WTC11 (cell line): ENCODE data around the gene UGGT2.

Source experiments
- ATF1 ChIP-seq: sonication (generic); formaldehyde crosslinking; IDR thresholded peaks from 2 replicates; pipeline ENCODE4 v1.8.1; 2023; ENCODE audit warnings: mild to moderate bottlenecking, moderate library complexity, missing genetic modification reagents
- CREM ChIP-seq: sonication (generic); formaldehyde crosslinking; IDR thresholded peaks from 2 replicates; pipeline ENCODE4 v1.8.1; 2022; ENCODE audit warnings: mild to moderate bottlenecking, missing genetic modification reagents, moderate library complexity
- CTCF ChIP-seq: fragments of 200-600 bp; IDR thresholded peaks from 2 replicates; pipeline ENCODE4 v1.8.0; 2022; ENCODE audit warnings: antibody characterized with exemption
- FOXJ3 ChIP-seq: sonication (generic); formaldehyde crosslinking; IDR thresholded peaks from 2 replicates; pipeline ENCODE4 v1.9.0; 2021; ENCODE audit warnings: missing genetic modification reagents, mild to moderate bottlenecking, borderline replicate concordance
- GABPB1 ChIP-seq: sonication (generic); formaldehyde crosslinking; IDR thresholded peaks from 2 replicates; pipeline ENCODE4 v1.8.1; 2023; ENCODE audit warnings: mild to moderate bottlenecking, missing genetic modification reagents
- JUN ChIP-seq: sonication (generic); formaldehyde crosslinking; IDR thresholded peaks from 2 replicates; pipeline ENCODE4 v1.8.0; 2023; ENCODE audit warnings: mild to moderate bottlenecking, missing genetic modification reagents
- MXD4 ChIP-seq: fragments of 250-450 bp; sonication (Bioruptor Pico); IDR thresholded peaks from 2 replicates; pipeline ENCODE4 v1.8.0; 2021; ENCODE audit warnings: mild to moderate bottlenecking, moderate library complexity, borderline replicate concordance
- NR3C1 ChIP-seq: sonication (generic); formaldehyde crosslinking; conservative IDR thresholded peaks from 2 replicates; pipeline ENCODE4 v1.8.1; 2023; ENCODE audit warnings: low read depth, mild to moderate bottlenecking, missing genetic modification reagents
- ZBTB43 ChIP-seq: sonication (generic); formaldehyde crosslinking; IDR thresholded peaks from 2 replicates; pipeline ENCODE4 v1.8.1; 2023; ENCODE audit warnings: mild to moderate bottlenecking, missing genetic modification reagents
- TF ChIP-seq, protein P1 (sequence below): sonication (generic); formaldehyde crosslinking; IDR thresholded peaks from 2 replicates; pipeline ENCODE4 v1.8.1; 2023; ENCODE audit warnings: mild to moderate bottlenecking, moderate library complexity, missing genetic modification reagents
- TF ChIP-seq, protein P2 (sequence below): sonication (generic); formaldehyde crosslinking; IDR thresholded peaks from 2 replicates; pipeline ENCODE4 v1.8.1; 2023; ENCODE audit warnings: mild to moderate bottlenecking, missing genetic modification reagents, borderline replicate concordance

- TF ChIP-seq, protein P1, sequence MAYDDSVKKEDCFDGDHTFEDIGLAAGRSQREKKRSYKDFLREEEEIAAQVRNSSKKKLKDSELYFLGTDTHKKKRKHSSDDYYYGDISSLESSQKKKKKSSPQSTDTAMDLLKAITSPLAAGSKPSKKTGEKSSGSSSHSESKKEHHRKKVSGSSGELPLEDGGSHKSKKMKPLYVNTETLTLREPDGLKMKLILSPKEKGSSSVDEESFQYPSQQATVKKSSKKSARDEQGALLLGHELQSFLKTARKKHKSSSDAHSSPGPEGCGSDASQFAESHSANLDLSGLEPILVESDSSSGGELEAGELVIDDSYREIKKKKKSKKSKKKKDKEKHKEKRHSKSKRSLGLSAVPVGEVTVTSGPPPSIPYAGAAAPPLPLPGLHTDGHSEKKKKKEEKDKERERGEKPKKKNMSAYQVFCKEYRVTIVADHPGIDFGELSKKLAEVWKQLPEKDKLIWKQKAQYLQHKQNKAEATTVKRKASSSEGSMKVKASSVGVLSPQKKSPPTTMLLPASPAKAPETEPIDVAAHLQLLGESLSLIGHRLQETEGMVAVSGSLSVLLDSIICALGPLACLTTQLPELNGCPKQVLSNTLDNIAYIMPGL, result no peak
- TF ChIP-seq CTCF (no peak), MXD4 (no peak), JUN (CRISPR knock-in tag) (no peak), ATF1 (CRISPR knock-in tag) (no peak), GABPB1 (no peak), NR3C1 (CRISPR knock-in tag) (no peak), FOXJ3 (CRISPR knock-in tag) (no peak), CREM (CRISPR knock-in tag) (no peak), ZBTB43 (CRISPR knock-in tag) (no peak)
- TF ChIP-seq, protein P2, sequence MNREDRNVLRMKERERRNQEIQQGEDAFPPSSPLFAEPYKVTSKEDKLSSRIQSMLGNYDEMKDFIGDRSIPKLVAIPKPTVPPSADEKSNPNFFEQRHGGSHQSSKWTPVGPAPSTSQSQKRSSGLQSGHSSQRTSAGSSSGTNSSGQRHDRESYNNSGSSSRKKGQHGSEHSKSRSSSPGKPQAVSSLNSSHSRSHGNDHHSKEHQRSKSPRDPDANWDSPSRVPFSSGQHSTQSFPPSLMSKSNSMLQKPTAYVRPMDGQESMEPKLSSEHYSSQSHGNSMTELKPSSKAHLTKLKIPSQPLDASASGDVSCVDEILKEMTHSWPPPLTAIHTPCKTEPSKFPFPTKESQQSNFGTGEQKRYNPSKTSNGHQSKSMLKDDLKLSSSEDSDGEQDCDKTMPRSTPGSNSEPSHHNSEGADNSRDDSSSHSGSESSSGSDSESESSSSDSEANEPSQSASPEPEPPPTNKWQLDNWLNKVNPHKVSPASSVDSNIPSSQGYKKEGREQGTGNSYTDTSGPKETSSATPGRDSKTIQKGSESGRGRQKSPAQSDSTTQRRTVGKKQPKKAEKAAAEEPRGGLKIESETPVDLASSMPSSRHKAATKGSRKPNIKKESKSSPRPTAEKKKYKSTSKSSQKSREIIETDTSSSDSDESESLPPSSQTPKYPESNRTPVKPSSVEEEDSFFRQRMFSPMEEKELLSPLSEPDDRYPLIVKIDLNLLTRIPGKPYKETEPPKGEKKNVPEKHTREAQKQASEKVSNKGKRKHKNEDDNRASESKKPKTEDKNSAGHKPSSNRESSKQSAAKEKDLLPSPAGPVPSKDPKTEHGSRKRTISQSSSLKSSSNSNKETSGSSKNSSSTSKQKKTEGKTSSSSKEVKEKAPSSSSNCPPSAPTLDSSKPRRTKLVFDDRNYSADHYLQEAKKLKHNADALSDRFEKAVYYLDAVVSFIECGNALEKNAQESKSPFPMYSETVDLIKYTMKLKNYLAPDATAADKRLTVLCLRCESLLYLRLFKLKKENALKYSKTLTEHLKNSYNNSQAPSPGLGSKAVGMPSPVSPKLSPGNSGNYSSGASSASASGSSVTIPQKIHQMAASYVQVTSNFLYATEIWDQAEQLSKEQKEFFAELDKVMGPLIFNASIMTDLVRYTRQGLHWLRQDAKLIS (CRISPR knock-in tag), result no peak
Measured at GRCh38 chr13:95955719-95956118, 97.5 kb downstream of the UGGT2 start.
